Effector memory CD8-positive, alpha-beta T cell (primary cell): Measurements from ENCODE around the gene RFX5.
A peak's percentile ranks its signal among the peaks of the same experiment; 100 is the strongest.

Source experiments
- ATAC-seq: fragments of 150-1000 bp; cut with Tn5 transposase; replicated peaks from 2 replicates; pipeline ENCODE4 v1.10.0; 2021; ENCODE audit warnings: mild to moderate bottlenecking, moderate library complexity
- DNase-seq, 3 experiments: peaks; one replicate each; pipeline ENCODE4 v3.0.0; 2021
- H3K27ac Mint-ChIP-seq, 2 donors: one replicate each; pipeline ENCODE4 v1.8.0; 2022; ENCODE audit warnings: mild to moderate bottlenecking in 2 of 2, mixed read lengths in 2 of 2, moderate library complexity in 2 of 2
- H3K27me3 Mint-ChIP-seq, 2 donors: one replicate each; pipeline ENCODE4 v1.8.0; 2022; ENCODE audit warnings: mixed read lengths in 2 of 2
- H3K36me3 Mint-ChIP-seq: one replicate; pipeline ENCODE4 v1.8.0; 2022; ENCODE audit warnings: mild to moderate bottlenecking, moderate library complexity, mixed read lengths; ENCODE audit not compliant: insufficient read depth
- H3K4me1 Mint-ChIP-seq, 2 donors: one replicate each; pipeline ENCODE4 v1.8.0; 2022; ENCODE audit warnings: low read depth in 2 of 2, mixed read lengths in 2 of 2
- H3K4me3 Mint-ChIP-seq, 2 donors: one replicate each; pipeline ENCODE4 v1.8.0; 2022; ENCODE audit warnings: mild to moderate bottlenecking in 2 of 2, mixed read lengths in 2 of 2, moderate library complexity in 2 of 2
- H3K9me3 Mint-ChIP-seq, 2 donors: one replicate each; pipeline ENCODE4 v1.8.0; 2022; ENCODE audit warnings: mixed read lengths in 2 of 2

RFX5 gene

GRCh38 chr1:151346082-151346768 lies 827 bp downstream of the RFX5 start:
- no peak for DNase-seq
- ATAC-seq: no peak
- H3K27me3 Mint-ChIP-seq: no peaks in the 10 kb centered on the region
- H3K9me3 Mint-ChIP-seq: no peaks in the 10 kb centered on the region
- peaks cover 46% of the 10 kb centered on the region for H3K36me3 Mint-ChIP-seq
- peaks cover 29% of the 10 kb centered on the region in 2 donors for H3K4me1 Mint-ChIP-seq
- peak overlapping the region; percentile 99 to 100 for H3K27ac Mint-ChIP-seq
- H3K4me3 Mint-ChIP-seq: peak overlapping the region; percentile 98 to 99

GRCh38 chr1:151344291-151344690 lies 2.8 kb downstream of the RFX5 start:
- no peak overlapping the region for H3K4me3 Mint-ChIP-seq
- H3K27ac Mint-ChIP-seq: peak overlapping the region in 1 of 2 donors; percentile 84
- ATAC-seq (no peak), DNase-seq (no peak)
- no peaks in the 10 kb centered on the region for H3K27me3 Mint-ChIP-seq
- peaks cover 34% of the 10 kb centered on the region in 2 donors for H3K4me1 Mint-ChIP-seq
- peaks cover 46% of the 10 kb centered on the region for H3K36me3 Mint-ChIP-seq
- H3K9me3 Mint-ChIP-seq: no peaks in the 10 kb centered on the region

GRCh38 chr1:151343587-151343986 lies 3.5 kb downstream of the RFX5 start:
- Mint-ChIP-seq H3K27ac (peak overlapping the region; percentile 6 to 84), H3K27me3 (no peaks in the 10 kb centered on the region), H3K9me3 (no peaks in the 10 kb centered on the region), H3K4me3 (no peak overlapping the region), H3K4me1 (peaks cover 34% of the 10 kb centered on the region in 2 donors), H3K36me3 (peaks cover 46% of the 10 kb centered on the region)
- DNase-seq: no peak
- ATAC-seq: no peak

GRCh38 chr1:151342569-151342968 lies 4.5 kb downstream of the RFX5 start:
- no peak for DNase-seq
- no peak for ATAC-seq
- Mint-ChIP-seq H3K4me1 (peaks cover 30 to 31% of the 10 kb centered on the region in 2 donors), H3K27ac (peak overlapping the region; percentile 46 to 84), H3K9me3 (no peaks in the 10 kb centered on the region), H3K4me3 (no peak overlapping the region), H3K36me3 (peaks cover 49% of the 10 kb centered on the region), H3K27me3 (no peaks in the 10 kb centered on the region)

- peaks cover 26 to 27% of the 10 kb centered on the region in 2 donors for H3K4me1 Mint-ChIP-seq
- no peaks in the 10 kb centered on the region for H3K9me3 Mint-ChIP-seq
- ATAC-seq: no peak
- H3K27me3 Mint-ChIP-seq: no peaks in the 10 kb centered on the region
- H3K27ac Mint-ChIP-seq: peak overlapping the region; percentile 46 to 84
- no peak for DNase-seq
- H3K36me3 Mint-ChIP-seq: peaks cover 44% of the 10 kb centered on the region
- no peak overlapping the region for H3K4me3 Mint-ChIP-seq
Measured at GRCh38 chr1:151342021-151342420, 5.0 kb downstream of the RFX5 start.

- DNase-seq (peak; percentile 51 to 59 (median 54)), ATAC-seq (peak; percentile 90)
- H3K9me3 Mint-ChIP-seq: no peaks in the 10 kb centered on the region
- H3K4me3 Mint-ChIP-seq: no peak overlapping the region
- H3K27ac Mint-ChIP-seq: peak overlapping the region in 1 of 2 donors; percentile 5
- no peaks in the 10 kb centered on the region for H3K27me3 Mint-ChIP-seq
- H3K4me1 Mint-ChIP-seq: peaks cover 16 to 18% of the 10 kb centered on the region in 2 donors
- H3K36me3 Mint-ChIP-seq: peaks cover 36% of the 10 kb centered on the region
Measured at GRCh38 chr1:151340870-151341754, 5.9 kb downstream of the RFX5 start.

- H3K9me3 Mint-ChIP-seq: no peaks in the 10 kb centered on the region
- H3K4me1 Mint-ChIP-seq: peaks cover 5 to 6% of the 10 kb centered on the region in 2 donors
- H3K27me3 Mint-ChIP-seq: no peaks in the 10 kb centered on the region
- H3K36me3 Mint-ChIP-seq: peaks cover 2% of the 10 kb centered on the region
- no peak for ATAC-seq
- H3K27ac Mint-ChIP-seq: peak overlapping the region in 1 of 2 donors; percentile 5
- DNase-seq: no peak
- no peak overlapping the region for H3K4me3 Mint-ChIP-seq
Measured at GRCh38 chr1:151336556-151336955, 10.5 kb downstream of the RFX5 start.

GRCh38 chr1:151334822-151335221 lies 12.2 kb downstream of the RFX5 start:
- H3K4me1 Mint-ChIP-seq: peaks cover 0 to 1% of the 10 kb centered on the region in 2 donors
- H3K36me3 Mint-ChIP-seq: peaks cover 2% of the 10 kb centered on the region
- H3K27me3 Mint-ChIP-seq: no peaks in the 10 kb centered on the region
- H3K9me3 Mint-ChIP-seq: no peaks in the 10 kb centered on the region
- DNase-seq (no peak), ATAC-seq (no peak)
- H3K4me3 Mint-ChIP-seq: no peak overlapping the region
- no peak overlapping the region for H3K27ac Mint-ChIP-seq

- peaks cover 22% of the 10 kb centered on the region for H3K36me3 Mint-ChIP-seq
- ATAC-seq (peak; percentile 10), DNase-seq (peak in 1 of 3 experiments; percentile 15)
- H3K27ac Mint-ChIP-seq: peak overlapping the region; percentile 95 to 96
- no peaks in the 10 kb centered on the region for H3K27me3 Mint-ChIP-seq
- H3K4me3 Mint-ChIP-seq: peak overlapping the region; percentile 83 to 94
- H3K9me3 Mint-ChIP-seq: no peaks in the 10 kb centered on the region
- peaks cover 28 to 35% of the 10 kb centered on the region in 2 donors for H3K4me1 Mint-ChIP-seq
Measured at GRCh38 chr1:151327903-151328674, 19.0 kb downstream of the RFX5 start.

- H3K4me1 Mint-ChIP-seq: peaks cover 31 to 39% of the 10 kb centered on the region in 2 donors
- no peaks in the 10 kb centered on the region for H3K27me3 Mint-ChIP-seq
- H3K27ac Mint-ChIP-seq: peak within 1 kb of the TSS; percentile 95 to 96
- peaks cover 28% of the 10 kb centered on the region for H3K36me3 Mint-ChIP-seq
- ATAC-seq: peak; percentile 91
- DNase-seq: peak; percentile 85 to 92 (median 91)
- H3K4me3 Mint-ChIP-seq: peak within 1 kb of the TSS; percentile 83 to 94
- no peaks in the 10 kb centered on the region for H3K9me3 Mint-ChIP-seq
Measured at GRCh38 chr1:151327223-151327902, 19.7 kb downstream of the RFX5 start, which contains the start of gene PI4KB. TSS of gene PI4KB (minus strand) at chr1:151327416. CDS start at chr1:151316481, 10,935 bp downstream.

GRCh38 chr1:151326619-151327222 lies 20.3 kb downstream of the RFX5 start:
- peak; percentile 49 for ATAC-seq
- Mint-ChIP-seq H3K4me1 (peaks cover 34 to 45% of the 10 kb centered on the region in 2 donors), H3K36me3 (peaks cover 32% of the 10 kb centered on the region), H3K9me3 (no peaks in the 10 kb centered on the region), H3K27me3 (no peaks in the 10 kb centered on the region), H3K27ac (peak overlapping the region; percentile 95 to 96), H3K4me3 (peak overlapping the region; percentile 83 to 94)
- DNase-seq: peak in 2 of 3 experiments; percentile 36 to 43

- DNase-seq (no peak), ATAC-seq (no peak)
- H3K27ac Mint-ChIP-seq: peak overlapping the region; percentile 95 to 96
- H3K4me1 Mint-ChIP-seq: peaks cover 36 to 48% of the 10 kb centered on the region in 2 donors
- peak overlapping the region; percentile 83 to 94 for H3K4me3 Mint-ChIP-seq
- H3K27me3 Mint-ChIP-seq: no peaks in the 10 kb centered on the region
- H3K36me3 Mint-ChIP-seq: peaks cover 36% of the 10 kb centered on the region
- no peaks in the 10 kb centered on the region for H3K9me3 Mint-ChIP-seq
Measured at GRCh38 chr1:151325646-151326429, 21.2 kb downstream of the RFX5 start.
